H1 (cell line): ENCODE measurements around the gene OR10P1. TPM values are rescaled to one million over a fixed set of nuclear protein-coding genes. Genes with fewer than 3 reads are reported as not detected.

ENCODE experiments used
- CTCF ChIA-PET: fragments of 300-600 bp; sonication (Branson Sonifier 250); formaldehyde crosslinking; loops from one replicate; lab custom pipeline; 2021; ENCODE audit not compliant: partially characterized antibody; lab: Charles Lee
- POLR2A ChIA-PET: fragments of 300-600 bp; sonication (Branson Sonifier 250); formaldehyde crosslinking; loops from one replicate; lab custom pipeline; 2021; ENCODE audit warnings: inconsistent platforms; ENCODE audit not compliant: partially characterized antibody; lab: Charles Lee
- DNase-seq, 2 experiments: peaks; one replicate each; pipeline versions ENCODE4 v3.0.0 to v3.0.0-alpha.2; 2010 to 2022; ENCODE audit warnings: low spot score in 2 of 2, low read depth in 1 of 2, mixed read lengths in 1 of 2
- FAIRE-seq: peaks from 2 replicates; lab custom pipeline; 2011; peaks lifted over from hg19 to GRCh38; lab: Jason Lieb, UNC
- H2AFZ ChIP-seq: 2 replicates; pipeline ENCODE4 v1.8.1; 2012; ENCODE audit warnings: low read length, inconsistent platforms
- H2AK5ac ChIP-seq: 2 replicates; pipeline ENCODE4 v1.6.1; 2013; ENCODE audit warnings: low read depth, low read length
- H2BK120ac ChIP-seq: replicated peaks from 2 replicates; pipeline ENCODE3; 2013; ENCODE audit warnings: low read depth, low read length, inconsistent platforms
- H2BK12ac ChIP-seq: 2 replicates; pipeline ENCODE4 v1.6.1; 2013; ENCODE audit warnings: low read depth, low read length
- H2BK15ac ChIP-seq: 2 replicates; pipeline ENCODE4 v1.6.1; 2013; ENCODE audit warnings: low read length
- H2BK20ac ChIP-seq: 2 replicates; pipeline ENCODE4 v1.6.1; 2013; ENCODE audit warnings: low read length
- H2BK5ac ChIP-seq: 2 replicates; pipeline ENCODE4 v1.6.1; 2013; ENCODE audit warnings: low read depth, low read length
- H3K14ac ChIP-seq: 2 replicates; pipeline ENCODE4 v1.6.1; 2013; ENCODE audit warnings: inconsistent platforms; ENCODE audit not compliant: insufficient read length
- H3K18ac ChIP-seq: 2 replicates; pipeline ENCODE4 v1.6.1; 2013; ENCODE audit warnings: low read length; ENCODE audit errors: extremely low read depth
- H3K23ac ChIP-seq: 2 replicates; pipeline ENCODE4 v1.6.1; 2013; ENCODE audit warnings: inconsistent platforms; ENCODE audit not compliant: insufficient read length
- H3K23me2 ChIP-seq: 2 replicates; pipeline ENCODE4 v1.6.1; 2013; ENCODE audit warnings: low read depth, low read length
- H3K27ac ChIP-seq: 2 replicates; pipeline ENCODE4 v1.6.1; 2011; ENCODE audit warnings: low read depth, low read length, inconsistent platforms
- H3K27me3 ChIP-seq, 4 experiments: replicated peaks in 1 of 4; 1 replicate in 1 of 4; 2 replicates in 3 of 4; pipeline versions ENCODE4 v1.6.1 to v1.8.1; 2011 to 2013; ENCODE audit warnings: low read length in 3 of 4, mild to moderate bottlenecking in 3 of 4, inconsistent platforms in 2 of 4, mixed read lengths in 2 of 4, moderate library complexity in 1 of 4; ENCODE audit not compliant: control insufficient read depth in 3 of 4, insufficient read depth in 3 of 4; ENCODE audit errors: extremely low read depth in 1 of 4
- H3K36me3 ChIP-seq, 4 experiments: 2 replicates each; pipeline versions ENCODE4 v1.6.1 to v1.8.1; 2011 to 2013; ENCODE audit warnings: mild to moderate bottlenecking in 4 of 4, low read length in 3 of 4, moderate library complexity in 2 of 4, control low read depth in 1 of 4, inconsistent platforms in 1 of 4; ENCODE audit not compliant: insufficient read depth in 4 of 4, control insufficient read depth in 2 of 4
- H3K4ac ChIP-seq: replicated peaks from 2 replicates; pipeline ENCODE3; 2013; ENCODE audit warnings: low read length, low read depth, mixed read lengths, inconsistent platforms; ENCODE audit not compliant: insufficient read length
- H3K4me1 ChIP-seq, 4 experiments: replicated peaks in 1 of 4; 1 replicate in 1 of 4; 2 replicates in 3 of 4; pipeline versions ENCODE4 v1.6.1 to v1.8.1; 2011 to 2013; ENCODE audit warnings: low read length in 3 of 4, inconsistent platforms in 2 of 4, mixed read lengths in 1 of 4; ENCODE audit not compliant: insufficient read depth in 4 of 4, control insufficient read depth in 3 of 4
- H3K4me2 ChIP-seq, 2 experiments: 2 replicates each; pipeline versions ENCODE4 v1.6.1 to v1.8.1; 2011 to 2013; ENCODE audit warnings: low read depth in 2 of 2, low read length in 2 of 2, control low read depth in 1 of 2, inconsistent platforms in 1 of 2, mild to moderate bottlenecking in 1 of 2; ENCODE audit not compliant: insufficient read depth in 1 of 2
- H3K4me3 ChIP-seq, 4 experiments: fragments of 200-600, 300-600 bp in 1 of 4; sonication (generic), shearing (Covaris generic), sonication (Bioruptor Twin) in 1 of 4; 2 replicates each; pipeline versions ENCODE4 v1.5.1 to v1.8.1; 2011 to 2016; ENCODE audit warnings: low read length in 4 of 4, low read depth in 3 of 4, control low read depth in 2 of 4, inconsistent platforms in 2 of 4, mild to moderate bottlenecking in 2 of 4, mixed read lengths in 1 of 4, moderate library complexity in 1 of 4; ENCODE audit not compliant: insufficient read depth in 2 of 4; ENCODE audit errors: extremely low read depth in 1 of 4
- H3K56ac ChIP-seq: replicated peaks from 2 replicates; pipeline ENCODE3; 2013; ENCODE audit warnings: low read depth, mild to moderate bottlenecking, mixed read lengths, low read length, inconsistent platforms; ENCODE audit not compliant: insufficient read length
- H3K79me1 ChIP-seq: 2 replicates; pipeline ENCODE4 v1.6.1; 2013; ENCODE audit warnings: low read depth, low read length, control low read depth
- H3K79me2 ChIP-seq, 2 experiments: 2 replicates each; pipeline versions ENCODE4 v1.6.1 to v1.8.1; 2012 to 2013; ENCODE audit warnings: low read length in 2 of 2, mild to moderate bottlenecking in 2 of 2, inconsistent platforms in 1 of 2; ENCODE audit not compliant: insufficient read depth in 2 of 2, control insufficient read depth in 1 of 2
- H3K9ac ChIP-seq, 4 experiments: replicated peaks in 1 of 4; 1 replicate in 1 of 4; 2 replicates in 3 of 4; pipeline versions ENCODE4 v1.6.1 to v1.8.1; 2011 to 2013; ENCODE audit warnings: low read depth in 3 of 4, low read length in 3 of 4, control low read depth in 2 of 4, mild to moderate bottlenecking in 2 of 4, moderate library complexity in 2 of 4, inconsistent platforms in 1 of 4; ENCODE audit errors: extremely low read depth in 1 of 4
- H3K9me3 ChIP-seq, 2 experiments: 2 replicates each; pipeline versions ENCODE4 v1.6.1 to v1.8.1; 2012 to 2013; ENCODE audit warnings: mild to moderate bottlenecking in 2 of 2, moderate library complexity in 2 of 2, control low read depth in 1 of 2, inconsistent platforms in 1 of 2, low read depth in 1 of 2, low read length in 1 of 2, mixed read lengths in 1 of 2; ENCODE audit not compliant: insufficient read depth in 2 of 2
- H4K20me1 ChIP-seq, 2 experiments: replicated peaks in 1 of 2; 2 replicates each; pipeline versions ENCODE3 to v1.8.1; 2011 to 2013; ENCODE audit warnings: inconsistent platforms in 2 of 2, low read length in 2 of 2, mild to moderate bottlenecking in 1 of 2; ENCODE audit not compliant: insufficient read depth in 2 of 2, control insufficient read depth in 1 of 2
- H4K5ac ChIP-seq: 2 replicates; pipeline ENCODE4 v1.6.1; 2013; ENCODE audit warnings: low read length, low read depth, mixed read lengths, inconsistent platforms; ENCODE audit not compliant: insufficient read length
- H4K8ac ChIP-seq: 2 replicates; pipeline ENCODE4 v1.8.0; 2013; ENCODE audit warnings: mild to moderate bottlenecking, moderate library complexity, low read length, inconsistent platforms; ENCODE audit not compliant: insufficient read depth; ENCODE audit errors: extremely low read depth
- H4K91ac ChIP-seq: replicated peaks from 2 replicates; pipeline ENCODE3; 2013; ENCODE audit warnings: low read length, mixed read lengths, inconsistent platforms; ENCODE audit not compliant: insufficient read length
- GTF2F1 ChIP-seq: IDR thresholded peaks from 2 replicates; pipeline ENCODE4 v1.6.1; 2012; ENCODE audit warnings: low read depth, low read length, improper control_type of control experiment, borderline replicate concordance
- SIN3A ChIP-seq, 2 experiments: IDR thresholded peaks in 1 of 2; conservative IDR thresholded peaks in 1 of 2; 2 replicates each; pipeline ENCODE4 v1.6.1; 2011 to 2012; ENCODE audit warnings: low read length in 2 of 2, improper control_type of control experiment in 1 of 2, low read depth in 1 of 2, mild to moderate bottlenecking in 1 of 2
- ZNF274 ChIP-seq: IDR thresholded peaks from 2 replicates; pipeline ENCODE4 v1.7.0; 2012; ENCODE audit warnings: low read length, borderline replicate concordance; ENCODE audit errors: extremely low read depth
- WGBS, 2 experiments: shearing (Covaris generic) in 1 of 2; methylation state at CpG; one replicate each; pipeline versions ENCODE4 v1.1.6 to v1.1.7; 2013 to 2015; ENCODE audit warnings: low lambda C conversion rate in 2 of 2, mixed read lengths in 2 of 2, inconsistent platforms in 1 of 2, low coverage in 1 of 2, missing lambda C conversion rate in 1 of 2; ENCODE audit not compliant: insufficient replicate concordance in 2 of 2, insufficient coverage in 1 of 2, insufficient read length in 1 of 2; ENCODE audit errors: extremely low coverage in 1 of 2, missing lambda C conversion rate in 1 of 2; 5-methylcytosine and 5-hydroxymethylcytosine counted together
- polyA plus RNA-seq, 7 experiments: library from polyadenylated mRNA; depleted of rRNA in 3 of 7; stranded (reverse) in 5 of 7; unstranded in 2 of 7; fragments of >200 nt in 5 of 7; fragments of 200-250 nt in 2 of 7; gene quantifications; 1 replicate in 5 of 7; 2 replicates in 1 of 7; 4 replicates in 1 of 7; pipeline versions ENCODE4 v1.2.1 to v1.2.3, GENCODE V29; 2011 to 2013; ENCODE audit warnings: missing spikeins in 2 of 7, mixed read lengths in 2 of 7
- total RNA-seq: library from RNA; stranded (reverse); fragmentation: NEBNext Ultra II Directional; extraction: Animal tissue kit (Norgen Biotek cat#: 25700); gene quantifications from 2 replicates; pipeline ENCODE4 v1.2.1, GENCODE V29; 2021

The OR10P1 gene
- total and polyA plus RNA-seq, 2 of the 8 experiments (the other 6 are each of a cell fraction or from before 2014, with no cell fraction given), result not detected

DNA sequence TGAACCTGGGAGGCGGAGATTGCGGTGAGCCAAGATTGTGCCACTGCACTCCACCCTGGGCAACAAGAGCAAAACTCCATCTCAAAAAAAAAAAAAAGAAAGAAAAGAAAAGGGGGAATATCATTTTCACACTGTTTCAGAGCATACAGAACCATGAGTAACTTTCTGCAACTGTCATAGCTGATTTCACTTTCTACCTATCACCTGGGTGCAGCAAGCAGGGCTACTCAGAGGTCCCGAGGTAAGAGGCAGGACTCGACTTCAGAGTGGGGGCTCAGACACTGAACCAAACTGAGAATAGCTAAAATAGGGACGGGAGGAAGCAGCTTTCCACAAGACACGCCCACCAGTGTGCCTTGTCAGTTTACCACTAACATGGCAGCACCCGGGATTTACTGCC is 29.8 kb downstream of the OR10P1 start:
- no peak for FAIRE-seq
- H2BK12ac ChIP-seq, result no peak overlapping the region
- no peak overlapping the region for H3K27ac ChIP-seq
- no peak overlapping the region for H2BK120ac ChIP-seq
- no peak overlapping the region for H3K56ac ChIP-seq
- H3K27me3 ChIP-seq, result no peaks in the 10 kb centered on the region
- no peak overlapping the region for H2BK20ac ChIP-seq
- no peak overlapping the region for H3K14ac ChIP-seq
- H3K23me2 ChIP-seq, result no peaks in the 10 kb centered on the region
- no peak overlapping the region for H2BK5ac ChIP-seq
- no peaks in the 10 kb centered on the region for H3K36me3 ChIP-seq
- no peaks in the 10 kb centered on the region for H3K79me1 ChIP-seq
- no peak overlapping the region for H2AK5ac ChIP-seq
- no peak overlapping the region for H3K18ac ChIP-seq
- no peaks in the 10 kb centered on the region for H3K9me3 ChIP-seq
- ChIA-PET POLR2A (no interaction called here), CTCF (interaction anchor here (1.6 to 1.8 kb wide), 2 partner anchors 15 to 40 kb away, joined by 6 to 8 read pairs; a partner anchor contains a TSS)
- WGBS, 2 experiments, result 90% methylated on average over 7 of the region's 7 CpGs; no CpG with 5 or more reads in 1 of the 2 experiments
- no peaks in the 10 kb centered on the region for H4K20me1 ChIP-seq
- no peak overlapping the region for H4K91ac ChIP-seq
- H3K9ac ChIP-seq, result no peak overlapping the region
- no peak overlapping the region for H4K5ac ChIP-seq
- no peak overlapping the region for H3K23ac ChIP-seq
- no peaks in the 10 kb centered on the region for H3K79me2 ChIP-seq
- no peaks in the 10 kb centered on the region for H3K4me1 ChIP-seq
- no peak overlapping the region for H2BK15ac ChIP-seq
- no peak overlapping the region for H2AFZ ChIP-seq
- no peak overlapping the region for H3K4me2 ChIP-seq
- H3K4ac ChIP-seq, result no peak overlapping the region
- DNase-seq, result no peak
- H4K8ac ChIP-seq, result no peak overlapping the region
- no peak overlapping the region for H3K4me3 ChIP-seq
- TF ChIP-seq ZNF274 (no peak), GTF2F1 (no peak), SIN3A (conservative IDR thresholded peaks at IDR 0.05 in 1 of 2, IDR thresholded peaks at IDR 0.05 in 1 of 2; ENCODE audit: low read depth in 1 of 2, low read length in 2 of 2) (no peak)
